NCI-H345 treated with DMSO at 0.1 percent for 48 hours (cell line): ENCODE data around the gene CACNA1E.
A peak's percentile ranks its signal among the peaks of the same experiment; 100 is the strongest.
"Not testable (repeated sequence)": the region's sequence is repeated elsewhere in the genome, so short reads cannot be mapped to it uniquely, and the experiment has no call there.

ENCODE experiments used
- DNase-seq: peaks from one replicate; lab custom pipeline; 2025; ENCODE audit not compliant: unreplicated experiment; lab: John Stamatoyannopoulos, UW

The CACNA1E gene

DNA sequence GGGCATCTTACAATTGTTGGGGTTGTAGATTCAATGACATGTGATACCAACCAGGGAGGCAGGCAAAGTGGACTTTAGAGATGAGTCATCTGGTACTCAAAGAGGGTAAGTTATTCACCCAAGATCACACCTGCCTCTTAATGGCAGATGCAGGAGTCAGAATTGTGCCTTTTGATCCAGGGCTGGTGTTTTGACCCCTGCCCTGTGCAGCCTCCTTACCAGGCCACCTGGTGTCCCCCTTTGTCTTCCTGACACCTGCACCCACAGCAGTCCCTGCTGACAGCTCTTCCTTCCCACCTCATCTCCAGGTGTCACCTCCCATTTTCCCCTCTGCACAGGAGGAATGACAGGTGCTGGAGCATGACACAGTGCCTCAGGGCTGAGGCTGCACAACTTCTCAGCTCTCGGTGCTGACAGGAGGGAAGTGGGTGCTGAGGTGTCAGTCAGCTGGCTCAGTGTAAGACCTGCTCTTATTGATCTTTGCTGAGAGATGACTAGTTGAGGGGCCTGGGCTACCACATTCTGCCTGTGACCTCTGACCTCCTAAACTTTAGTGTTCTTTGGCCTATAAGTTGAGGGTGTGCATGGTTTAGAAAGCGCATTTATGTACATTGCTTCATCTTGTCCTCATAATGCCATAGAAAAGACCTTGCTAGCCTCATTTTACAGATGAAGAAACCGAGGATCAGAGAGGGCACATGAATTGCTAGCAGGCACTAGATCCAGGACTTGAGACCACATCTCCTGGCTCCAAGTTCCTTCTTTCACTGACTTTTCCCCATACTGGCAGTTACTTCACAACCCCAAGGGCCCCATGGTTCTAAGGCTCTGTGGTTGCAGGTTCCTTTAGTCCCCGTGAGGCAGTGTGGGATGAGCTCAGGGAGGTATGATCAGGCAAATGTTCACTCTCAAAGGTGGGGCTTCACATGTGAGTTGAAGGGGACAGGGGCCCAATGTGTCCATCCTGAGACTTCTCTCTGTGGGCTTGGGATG is 31.3 kb downstream of the CACNA1E start:
- DNase-seq = peak; percentile 98

DNA sequence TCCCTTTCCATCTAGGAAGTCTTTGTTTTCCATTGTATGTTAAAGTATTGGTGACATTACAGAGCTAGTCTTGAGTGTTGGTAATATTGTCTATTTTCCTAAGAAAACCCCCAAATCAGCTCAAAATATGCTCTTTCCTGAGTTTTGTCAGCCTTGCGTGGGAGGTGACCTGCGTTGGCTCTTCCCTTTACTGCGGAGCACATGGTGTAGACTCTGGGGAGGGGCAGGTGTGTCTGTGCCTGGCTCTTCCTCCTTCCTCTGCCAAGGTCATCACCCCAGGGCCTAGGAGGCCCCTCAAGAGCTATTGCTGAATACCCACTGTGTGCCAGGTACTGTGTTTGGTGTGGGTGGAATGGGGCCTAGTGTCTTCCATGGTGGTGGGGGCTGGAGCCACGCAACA is 33.4 kb downstream of the CACNA1E start:
- no peak for DNase-seq

- DNase-seq = no peak
Measured at GRCh38 chr1:181517181-181517875, 34.0 kb downstream of the CACNA1E start.

- DNase-seq = no peak
Measured at GRCh38 chr1:181518152-181518551, 34.8 kb downstream of the CACNA1E start.

- DNase-seq = no peak
Measured at GRCh38 chr1:181522864-181523263, 39.5 kb downstream of the CACNA1E start.

GRCh38 chr1:181525104-181525721 is 41.9 kb downstream of the CACNA1E start:
- no peak for DNase-seq

DNA sequence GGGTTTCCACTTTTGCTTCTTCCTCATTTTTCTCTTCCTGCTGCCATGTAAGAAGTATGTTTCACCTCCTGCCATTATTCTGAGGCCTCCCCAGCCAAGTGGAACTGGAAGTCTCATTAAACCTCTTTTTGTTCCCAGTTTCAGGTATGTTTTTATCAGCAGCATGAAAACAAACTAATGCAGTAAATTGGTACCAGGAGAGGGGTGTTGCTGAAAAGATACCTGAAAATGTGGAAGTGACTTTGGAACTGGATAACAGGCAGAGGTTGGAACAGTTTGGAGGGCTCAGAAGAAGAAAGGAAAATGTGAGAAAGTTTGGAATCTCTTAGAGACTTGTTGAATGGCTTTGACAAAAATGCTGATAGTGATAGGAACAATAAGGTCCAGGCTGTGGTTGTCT is 44.9 kb downstream of the CACNA1E start:
- DNase-seq = not testable (repeated sequence)

GRCh38 chr1:181531441-181531840 is 48.1 kb downstream of the CACNA1E start:
- DNase-seq = no peak

- no peak for DNase-seq
Measured at GRCh38 chr1:181531951-181532600, 48.8 kb downstream of the CACNA1E start.

DNA sequence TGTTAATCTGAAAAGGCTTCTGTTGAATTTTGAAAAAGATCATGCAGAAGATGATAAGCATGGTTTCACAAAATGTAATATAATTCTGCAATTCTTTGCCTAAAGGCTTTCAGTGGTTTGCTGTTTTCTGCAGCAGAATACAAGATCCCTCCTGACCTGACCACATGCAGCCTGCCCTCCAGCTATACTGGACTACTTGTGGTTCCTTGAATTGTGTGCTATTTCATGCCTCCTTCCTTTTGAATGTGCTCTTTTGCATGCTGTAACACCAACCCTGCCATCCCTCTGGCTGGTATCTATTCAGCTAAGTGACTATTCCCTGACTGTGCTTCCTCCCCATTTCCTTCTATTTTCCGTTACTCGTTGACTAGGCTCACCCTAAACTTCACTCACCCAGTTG is 55.5 kb downstream of the CACNA1E start:
- no peak for DNase-seq

- no peak for DNase-seq
Measured at GRCh38 chr1:181541458-181541857, 58.1 kb downstream of the CACNA1E start.

DNA sequence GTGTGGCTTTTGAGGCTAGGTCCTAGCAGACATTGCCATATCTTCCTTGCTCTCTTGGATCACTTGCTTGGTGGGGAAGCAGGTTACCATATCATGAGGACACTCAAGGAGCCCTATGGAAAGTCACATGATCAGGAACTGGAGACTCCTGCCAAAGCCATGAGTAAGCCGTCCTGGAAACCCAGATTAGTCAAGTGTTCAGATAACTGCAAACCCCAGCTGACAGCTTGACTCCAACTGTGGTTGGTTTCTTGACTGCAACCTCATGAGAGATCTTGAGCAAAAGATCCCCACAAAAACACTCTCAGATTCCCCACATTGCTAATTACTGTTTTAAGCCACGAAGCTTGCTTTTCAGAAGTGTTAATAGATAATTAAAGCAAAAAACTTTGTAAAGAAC is 58.6 kb downstream of the CACNA1E start:
- no peak for DNase-seq

DNA sequence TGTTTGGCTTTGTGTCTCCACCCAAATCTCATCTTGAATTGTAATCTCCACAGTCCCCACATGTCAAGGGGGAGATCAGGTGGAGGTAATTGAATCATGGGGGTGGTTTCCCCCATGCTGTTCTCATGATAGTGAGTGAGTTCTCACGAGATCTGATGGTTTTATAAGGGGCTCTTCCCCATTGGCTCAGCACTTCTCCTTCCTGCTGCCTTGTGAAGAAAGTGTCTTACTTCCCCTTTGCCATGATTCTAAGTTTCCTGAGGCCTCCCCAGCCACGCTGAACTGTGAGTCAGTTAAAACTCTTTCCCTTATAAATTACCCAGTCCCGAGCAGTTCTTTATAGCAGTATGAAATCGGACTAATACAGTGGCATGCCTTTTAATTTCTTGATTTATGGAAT is 59.1 kb downstream of the CACNA1E start:
- not testable (repeated sequence) for DNase-seq

DNA sequence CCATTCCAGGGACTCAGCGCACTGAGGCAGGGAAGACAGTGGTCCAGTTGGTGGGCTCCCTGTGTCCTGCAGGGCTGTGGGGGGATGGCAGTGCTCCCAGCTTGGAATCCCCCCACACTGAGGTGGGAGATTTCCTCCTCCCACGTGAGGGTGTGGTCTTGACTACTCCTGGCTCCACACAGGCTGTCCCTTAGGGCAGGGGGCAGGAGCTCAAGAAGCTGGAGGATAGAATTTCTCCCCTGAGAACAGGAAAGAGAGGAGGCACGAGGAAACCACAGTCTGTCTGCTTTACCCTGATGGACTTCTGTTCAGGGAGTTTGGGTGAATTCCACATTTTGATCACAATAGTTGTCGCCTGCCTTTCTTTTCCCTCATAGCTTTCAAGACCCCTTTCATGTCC is 62.1 kb downstream of the CACNA1E start:
- DNase-seq = no peak

DNA sequence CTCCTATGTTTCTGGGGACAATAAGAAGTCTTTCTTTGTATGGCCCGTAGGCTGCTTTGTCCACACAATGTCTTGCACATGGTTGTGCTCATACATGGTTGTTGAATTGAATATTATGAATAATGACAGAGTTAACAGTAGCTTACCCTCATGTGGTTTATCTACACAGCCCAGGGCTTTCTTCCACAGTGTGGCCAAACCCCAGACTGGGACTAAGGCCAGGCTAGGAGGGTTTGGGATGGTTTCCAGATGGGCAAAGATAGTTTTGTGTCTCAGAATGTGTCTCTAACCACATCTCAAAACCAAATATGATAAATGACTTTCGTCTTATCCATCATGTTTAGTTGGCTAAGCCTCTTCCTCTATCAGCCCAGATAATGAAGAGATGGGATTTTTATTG is 65.2 kb downstream of the CACNA1E start:
- no peak for DNase-seq

DNA sequence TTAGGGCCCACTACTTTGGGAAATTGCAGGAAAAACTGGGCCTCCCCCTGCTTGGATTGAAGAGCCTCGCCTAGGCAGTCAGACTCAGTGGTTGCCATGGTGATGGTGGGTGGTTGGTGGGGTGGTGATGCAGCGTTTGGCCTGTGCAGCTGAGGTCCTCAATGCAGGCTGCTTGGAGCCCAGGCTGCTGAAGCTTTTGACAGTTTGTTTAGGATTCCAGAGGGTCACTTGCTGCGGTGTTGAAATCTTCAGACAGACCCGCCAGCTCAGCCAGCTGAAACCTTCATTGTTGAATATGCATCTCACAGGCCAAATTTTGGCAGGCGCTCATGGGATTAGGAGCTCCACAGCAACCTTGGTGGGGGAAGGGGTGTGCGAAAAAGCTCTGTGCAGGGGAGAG is 67.9 kb downstream of the CACNA1E start:
- no peak for DNase-seq

DNA sequence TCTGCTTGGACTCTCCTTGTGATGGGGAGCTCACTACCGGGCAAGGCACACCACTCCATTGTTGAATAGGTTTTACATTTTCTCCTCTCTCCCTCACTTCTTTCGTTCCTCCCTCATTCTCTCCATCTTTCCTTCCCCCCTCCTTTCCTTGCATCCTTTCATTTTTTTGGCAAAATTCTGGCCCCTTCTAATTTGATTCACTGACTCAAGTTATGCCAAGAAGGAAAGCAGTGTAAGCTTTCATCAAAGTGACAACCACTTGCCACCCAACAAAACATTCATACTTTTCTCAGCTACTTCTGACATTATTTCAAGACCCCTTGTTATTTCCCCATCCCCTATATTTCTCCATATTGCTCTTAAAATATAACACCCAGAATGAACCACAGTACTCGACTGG is 68.4 kb downstream of the CACNA1E start:
- no peak for DNase-seq

- no peak for DNase-seq
Measured at GRCh38 chr1:181554465-181554864, 71.1 kb downstream of the CACNA1E start.

GRCh38 chr1:181556631-181557030 is 73.3 kb downstream of the CACNA1E start:
- no peak for DNase-seq

DNA sequence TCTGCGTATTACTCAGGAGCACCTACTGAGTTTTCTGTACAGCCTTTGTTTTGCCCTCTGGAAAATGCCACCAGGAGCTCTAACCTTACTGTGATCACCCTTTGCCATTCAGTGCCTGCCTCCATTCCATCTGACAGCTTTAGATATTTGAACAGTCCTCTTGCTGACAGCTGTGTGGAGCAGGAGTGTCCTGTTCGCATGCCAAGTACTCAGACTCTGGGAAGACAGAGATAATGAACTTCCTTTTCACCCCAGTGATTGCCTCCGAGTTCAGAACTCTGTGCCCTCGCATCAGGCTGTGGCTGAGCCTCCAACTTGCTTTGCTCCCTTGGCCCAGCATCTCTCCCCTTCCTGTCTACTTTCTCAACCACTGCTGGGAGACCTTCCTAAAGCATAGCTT is 74.0 kb downstream of the CACNA1E start:
- DNase-seq = no peak

GRCh38 chr1:181558416-181558815 is 75.1 kb downstream of the CACNA1E start:
- no peak for DNase-seq
